GM13976 (cell line): Measurements from ENCODE around the gene PPP6C.

Experiments used
- DNase-seq: peaks from one replicate; pipeline ENCODE4 v3.0.0; 2012; ENCODE audit warnings: low spot score
- CTCF ChIP-seq: IDR thresholded peaks from 2 replicates; pipeline ENCODE4 v1.5.1; 2012; ENCODE audit warnings: borderline replicate concordance, mild to moderate bottlenecking; ENCODE audit not compliant: insufficient read depth; ENCODE audit errors: extremely low read depth, missing control alignments, control extremely low read depth
- in situ Hi-C: fragments of 300-500 bp; cut with MboI; formaldehyde crosslinking; loops from one replicate; pipeline ENCODE4 v1.12.0; 2022; ENCODE audit warnings: low sequenced_read_pairs, mixed read lengths, inconsistent platforms; ENCODE audit not compliant: unreplicated experiment

Gene PPP6C

DNA sequence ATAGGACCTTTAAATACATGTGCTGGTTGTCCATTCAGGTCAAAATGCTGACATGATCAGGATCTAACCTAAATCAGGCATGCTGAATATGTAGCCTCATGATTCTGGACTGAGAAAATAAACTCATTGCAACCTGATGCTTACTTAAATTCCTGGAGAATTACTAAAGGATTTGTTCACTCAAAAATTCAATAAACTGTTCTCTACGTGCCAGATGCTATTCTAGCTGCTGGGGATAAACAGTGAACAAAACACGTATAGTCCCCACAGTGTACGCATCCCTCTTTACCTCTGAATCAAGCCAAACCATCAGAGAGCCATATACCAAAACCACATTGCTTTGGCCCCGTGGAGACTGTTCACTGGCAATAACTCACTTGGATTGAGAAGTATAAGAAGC lies 52.4 kb downstream of the PPP6C start:
- no peak for TF ChIP-seq CTCF
- no peak for DNase-seq
- in situ Hi-C loops: no loop called here

DNA sequence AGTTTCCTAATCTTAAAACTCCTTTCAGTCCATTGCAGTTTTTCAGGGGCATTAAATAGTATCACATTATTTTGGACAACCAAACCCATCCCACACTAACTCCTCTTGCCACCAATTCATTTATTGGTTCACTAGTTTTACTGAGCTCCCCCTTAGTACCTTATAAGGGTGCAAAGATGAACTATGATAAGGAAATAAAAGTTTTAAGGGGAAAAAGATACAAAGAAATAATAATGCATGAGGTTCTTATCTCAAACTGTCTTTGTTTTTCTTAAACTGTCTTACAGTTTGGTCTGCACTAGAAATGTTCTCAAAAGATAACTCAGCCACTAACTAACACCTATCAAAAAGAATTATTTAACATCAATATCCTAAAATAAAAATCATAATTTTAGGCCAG lies 54.6 kb downstream of the PPP6C start:
- in situ Hi-C loops: no loop called here
- DNase-seq: no peak

GRCh38 chr9:125133403-125134329 lies 55.9 kb downstream of the PPP6C start:
- DNase-seq: no peak
- TF ChIP-seq CTCF: no peak
- in situ Hi-C loops: no loop called here

More for the DNA sequence above, 54.6 kb downstream of the PPP6C start:
- no peak for TF ChIP-seq CTCF

GRCh38 chr9:125131778-125132177 lies 57.8 kb downstream of the PPP6C start:
- no peak for TF ChIP-seq CTCF
- DNase-seq: no peak
- in situ Hi-C loops: no loop called here

- DNase-seq: peak; percentile 70
- no peak for TF ChIP-seq CTCF
- in situ Hi-C loops: no loop called here
Measured at GRCh38 chr9:125126019-125126746, 63.4 kb downstream of the PPP6C start.

GRCh38 chr9:125125523-125125922 lies 64.1 kb downstream of the PPP6C start:
- DNase-seq: no peak
- in situ Hi-C loops: no loop called here
- no peak for TF ChIP-seq CTCF
